GM23248 (cell line): Measurements from ENCODE around the gene MIOX. TPM values are rescaled to one million over a fixed set of nuclear protein-coding genes. Genes with fewer than 3 reads are reported as not detected.

Experiments used
- DNase-seq: peaks from one replicate; pipeline ENCODE4 v3.0.0-alpha.2; 2015
- H2AFZ ChIP-seq: fragments of 200-600 bp; sonication (generic); 2 replicates; pipeline ENCODE4 v1.6.1; 2016; ENCODE audit warnings: antibody characterized with exemption
- H3F3A ChIP-seq: fragments of 200-600 bp; sonication (generic); 2 replicates; pipeline ENCODE4 v1.6.1; 2016; ENCODE audit warnings: mild to moderate bottlenecking, antibody characterized with exemption, mixed run types; ENCODE audit not compliant: insufficient read depth
- H3K27ac ChIP-seq: fragments of 200-600 bp; sonication (generic); 2 replicates; pipeline ENCODE4 v1.5.1; 2016; ENCODE audit warnings: mild to moderate bottlenecking
- H3K27me3 ChIP-seq: fragments of 200-600 bp; sonication (generic); replicated peaks from 2 replicates; pipeline ENCODE4 v1.6.1; 2016; ENCODE audit warnings: mild to moderate bottlenecking; ENCODE audit not compliant: insufficient read depth
- H3K36me3 ChIP-seq: fragments of 200-600 bp; sonication (generic); 2 replicates; pipeline ENCODE4 v1.6.1; 2016; ENCODE audit warnings: low read depth, mild to moderate bottlenecking
- H3K4me1 ChIP-seq: fragments of 200-600 bp; sonication (generic); 2 replicates; pipeline ENCODE4 v1.6.1; 2016; ENCODE audit warnings: mild to moderate bottlenecking; ENCODE audit not compliant: insufficient read depth
- H3K4me2 ChIP-seq: fragments of 200-600 bp; sonication (generic); one replicate; pipeline ENCODE4 v1.6.1; 2016; ENCODE audit warnings: mild to moderate bottlenecking; ENCODE audit not compliant: unreplicated experiment
- H3K4me3 ChIP-seq: fragments of 200-600 bp; sonication (generic); 2 replicates; pipeline ENCODE4 v1.5.1; 2016; ENCODE audit warnings: mild to moderate bottlenecking
- H3K79me2 ChIP-seq: fragments of 200-600 bp; sonication (generic); 2 replicates; pipeline ENCODE4 v1.6.1; 2016; ENCODE audit warnings: mild to moderate bottlenecking; ENCODE audit not compliant: insufficient read depth
- H3K9ac ChIP-seq: fragments of 200-600 bp; sonication (generic); 2 replicates; pipeline ENCODE4 v1.6.1; 2016; ENCODE audit warnings: mild to moderate bottlenecking
- H3K9me2 ChIP-seq: fragments of 200-600 bp; sonication (generic); 2 replicates; pipeline ENCODE4 v1.6.1; 2016; ENCODE audit warnings: mixed run types, mild to moderate bottlenecking, moderate library complexity; ENCODE audit not compliant: insufficient read depth
- H3K9me3 ChIP-seq: fragments of 200-600 bp; sonication (generic); one replicate; pipeline ENCODE4 v1.6.1; 2017; ENCODE audit warnings: low read depth
- H4K20me1 ChIP-seq: fragments of 200-600 bp; sonication (generic); 2 replicates; pipeline ENCODE4 v1.6.0; 2016; ENCODE audit not compliant: insufficient read depth
- EZH2 ChIP-seq: fragments of 200-600 bp; sonication (generic); IDR thresholded peaks from 2 replicates; pipeline ENCODE4 v1.6.1; 2018; ENCODE audit warnings: antibody characterized with exemption, mild to moderate bottlenecking; ENCODE audit not compliant: insufficient read depth, poor library complexity, severe bottlenecking
- EZH2phosphoT487 ChIP-seq: fragments of 200-600 bp; sonication (generic); IDR thresholded peaks from 2 replicates; pipeline ENCODE4 v1.6.1; 2018; ENCODE audit warnings: antibody characterized with exemption, moderate library complexity, mild to moderate bottlenecking, low read depth; ENCODE audit not compliant: insufficient read depth
- WGBS, 2 experiments: methylation state at CpG; one replicate each; pipeline ENCODE4 v1.1.6; 2015 to 2017; ENCODE audit warnings: low lambda C conversion rate in 2 of 2, low coverage in 1 of 2; ENCODE audit errors: missing lambda C conversion rate in 2 of 2; 5-methylcytosine and 5-hydroxymethylcytosine counted together
- in situ Hi-C: fragments of 300-500 bp; cut with MboI; formaldehyde crosslinking; loops from 2 replicates; pipeline ENCODE4 v1.15.0; 2020
- polyA plus RNA-seq: library from polyadenylated mRNA; unstranded; fragments of >200 nt; fragmentation: Nextera tagmentation; extraction: Ambion mirVana; gene quantifications from 2 replicates; pipeline ENCODE4 v1.2.1, GENCODE V29; 2016
- total RNA-seq: library from RNA; depleted of rRNA; stranded (reverse); fragments of >200 nt; shearing (Covaris generic); gene quantifications from 2 replicates; pipeline ENCODE4 v1.2.3, GENCODE V29; 2014

MIOX gene
- total and polyA plus RNA-seq, 2 experiments from 2014 or later = 0.16 TPM; not detected in 1

- Histone ChIP-seq H2AFZ (no peak overlapping the region), H3K9me2 (no peaks in the 10 kb centered on the region), H3K9me3 (no peaks in the 10 kb centered on the region), H3K79me2 (peaks cover 45% of the 10 kb centered on the region), H3F3A (no peaks in the 10 kb centered on the region), H3K9ac (no peak overlapping the region), H4K20me1 (no peaks in the 10 kb centered on the region), H3K4me3 (no peak overlapping the region), H3K4me1 (no peaks in the 10 kb centered on the region), H3K27ac (no peak overlapping the region), H3K27me3 (no peaks in the 10 kb centered on the region), H3K36me3 (0 out of 2 replicates have a peak, but pooled peaks cover 6% of the 10 kb centered on the region), H3K4me2 (no peak overlapping the region)
- 92% methylated on average over 12 to 13 of the region's 13 CpGs for WGBS, 2 experiments
- in situ Hi-C loops = no loop called here
- no peak for DNase-seq
- TF ChIP-seq EZH2phosphoT487 (no peak), EZH2 (no peak)
Observed at GRCh38 chr22:50520826-50521453, 34.3 kb downstream of the MIOX start.

DNA sequence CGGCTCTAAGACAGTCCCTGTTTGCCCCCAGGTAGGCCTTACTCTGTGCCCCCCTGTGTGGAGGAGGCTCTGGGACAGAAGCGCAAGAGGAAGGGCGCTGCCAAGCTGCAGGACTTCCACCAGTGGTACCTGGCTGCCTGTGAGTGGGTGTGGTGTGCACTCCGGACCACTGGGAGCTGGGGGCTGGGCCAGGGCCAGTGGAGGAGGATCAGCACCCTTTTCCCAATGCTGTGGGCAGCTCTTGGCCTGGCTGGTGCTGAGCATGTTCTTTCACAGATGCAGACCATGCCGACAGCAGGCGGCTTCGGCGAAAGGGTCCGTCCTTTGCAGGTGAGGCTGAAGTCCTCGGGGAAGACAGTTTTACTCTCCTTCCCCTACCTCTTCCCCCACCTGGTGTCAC lies 35.1 kb downstream of the MIOX start:
- Histone ChIP-seq H3K4me3 (no peak overlapping the region), H3K4me1 (no peaks in the 10 kb centered on the region), H3K36me3 (0 out of 2 replicates have a peak, but pooled peaks cover 6% of the 10 kb centered on the region), H3K27ac (no peak overlapping the region), H3K9me3 (no peaks in the 10 kb centered on the region), H3K4me2 (no peak overlapping the region), H4K20me1 (no peaks in the 10 kb centered on the region), H3F3A (no peaks in the 10 kb centered on the region), H3K27me3 (no peaks in the 10 kb centered on the region), H2AFZ (no peak overlapping the region), H3K9ac (no peak overlapping the region), H3K9me2 (no peaks in the 10 kb centered on the region), H3K79me2 (peaks cover 38% of the 10 kb centered on the region)
- 85 to 92% methylated on average over 10 of the region's 10 CpGs for WGBS, 2 experiments
- DNase-seq = no peak
- TF ChIP-seq EZH2phosphoT487 = no peak
- no peak for TF ChIP-seq EZH2
- in situ Hi-C loops = no loop called here

DNA sequence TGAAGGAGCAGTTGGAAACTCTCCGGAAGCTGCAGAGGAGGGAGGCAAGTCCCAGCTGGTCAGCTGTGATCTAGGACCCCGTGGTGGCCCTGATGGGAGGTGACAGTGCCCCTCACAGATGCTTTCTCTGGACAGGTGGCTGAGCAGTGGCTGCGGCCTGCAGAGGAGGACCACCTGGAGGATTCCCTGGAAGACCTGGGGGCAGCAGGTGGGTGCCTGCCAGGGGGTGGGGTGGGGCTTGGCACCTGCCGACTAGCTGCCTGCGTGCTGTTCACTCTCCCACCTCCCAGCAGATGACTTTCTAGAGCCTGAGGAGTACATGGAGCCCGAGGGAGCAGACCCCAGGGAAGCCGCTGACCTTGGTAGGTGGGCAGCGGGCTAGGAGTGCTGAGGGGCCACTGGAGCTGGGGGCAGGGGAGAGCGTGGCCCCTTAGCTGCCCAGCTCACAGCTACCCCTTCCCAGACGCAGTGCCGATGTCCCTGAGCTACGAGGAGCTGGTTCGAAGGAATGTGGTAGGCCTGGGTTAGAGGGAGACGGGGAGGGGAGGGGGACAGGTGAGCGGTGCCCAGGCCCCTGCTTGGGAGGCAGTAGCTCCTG lies 35.6 kb downstream of the MIOX start:
- Histone ChIP-seq H3K4me1 (no peaks in the 10 kb centered on the region), H3K27ac (no peak overlapping the region), H3K9me2 (no peaks in the 10 kb centered on the region), H3K4me2 (no peak overlapping the region), H3K4me3 (no peak overlapping the region), H3K9ac (no peak overlapping the region), H3K27me3 (no peaks in the 10 kb centered on the region), H3K9me3 (no peaks in the 10 kb centered on the region), H3K79me2 (peaks cover 34% of the 10 kb centered on the region), H2AFZ (no peak overlapping the region), H3F3A (0 out of 2 replicates have a peak, but pooled peaks cover 1% of the 10 kb centered on the region), H3K36me3 (0 out of 2 replicates have a peak, but pooled peaks cover 6% of the 10 kb centered on the region), H4K20me1 (no peaks in the 10 kb centered on the region)
- TF ChIP-seq EZH2phosphoT487 = no peak
- no peak for TF ChIP-seq EZH2
- in situ Hi-C loops = no loop called here
- WGBS, 2 experiments = 87 to 93% methylated on average over 11 to 15 of the region's 15 CpGs
- no peak for DNase-seq

DNA sequence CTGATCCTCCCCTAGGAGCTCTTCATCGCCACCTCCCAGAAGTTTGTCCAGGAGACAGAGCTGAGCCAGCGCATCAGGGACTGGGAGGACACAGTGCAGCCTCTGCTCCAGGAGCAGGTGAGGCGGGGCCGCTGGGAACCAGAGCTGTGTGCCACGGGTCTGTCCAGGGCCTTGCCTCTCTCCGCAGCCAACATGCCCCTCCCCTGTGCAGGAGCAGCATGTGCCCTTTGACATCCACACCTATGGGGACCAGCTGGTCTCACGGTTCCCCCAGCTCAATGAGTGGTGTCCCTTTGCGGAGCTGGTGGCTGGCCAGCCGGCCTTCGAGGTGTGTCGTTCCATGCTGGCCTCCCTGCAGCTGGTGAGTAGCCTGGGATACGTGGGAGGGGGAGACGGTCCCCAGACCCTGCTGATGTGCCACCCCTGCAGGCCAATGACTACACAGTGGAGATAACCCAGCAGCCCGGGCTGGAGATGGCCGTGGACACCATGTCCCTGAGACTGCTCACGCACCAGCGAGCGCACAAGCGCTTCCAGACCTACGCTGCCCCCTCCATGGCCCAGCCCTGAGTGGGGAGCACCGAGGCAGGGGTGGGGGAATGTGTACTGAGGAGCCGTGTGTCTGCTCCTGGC lies 36.3 kb downstream of the MIOX start:
- peaks cover 4% of the 10 kb centered on the region; the same call in 1 of the 2 replicates for H3F3A ChIP-seq
- H3K9me2 ChIP-seq = no peaks in the 10 kb centered on the region
- DNase-seq = no peak
- in situ Hi-C loops = no loop called here
- H3K4me3 ChIP-seq = no peak overlapping the region
- H3K9me3 ChIP-seq = no peaks in the 10 kb centered on the region
- no peaks in the 10 kb centered on the region for H4K20me1 ChIP-seq
- H3K27me3 ChIP-seq = no peaks in the 10 kb centered on the region
- no peaks in the 10 kb centered on the region for H3K4me1 ChIP-seq
- TF ChIP-seq EZH2 (no peak), EZH2phosphoT487 (no peak)
- H3K4me2 ChIP-seq = no peak overlapping the region
- no peak overlapping the region for H3K27ac ChIP-seq
- peaks cover 34% of the 10 kb centered on the region for H3K79me2 ChIP-seq
- 88 to 90% methylated on average over 22 of the region's 22 CpGs for WGBS, 2 experiments
- H3K9ac ChIP-seq = no peak overlapping the region
- H2AFZ ChIP-seq = no peak overlapping the region
- 0 out of 2 replicates have a peak, but pooled peaks cover 6% of the 10 kb centered on the region for H3K36me3 ChIP-seq
